Neural progenitor cell (in vitro differentiated cells): ENCODE measurements around the gene MIPEP. TPM values are rescaled to one million over a fixed set of nuclear protein-coding genes. Genes with fewer than 3 reads are reported as not detected.

Experiments used
- DNase-seq: peaks from one replicate; pipeline ENCODE4 v3.0.0-alpha.2; 2016; ENCODE audit warnings: low spot score
- H2AFZ ChIP-seq: fragments of 200-600 bp; sonication (generic); replicated peaks from 2 replicates; pipeline ENCODE4 v1.6.1; 2016; ENCODE audit warnings: antibody characterized with exemption
- H3F3A ChIP-seq: fragments of 200-600 bp; sonication (generic); 2 replicates; pipeline ENCODE4 v1.6.1; 2016; ENCODE audit warnings: antibody characterized with exemption, low read depth
- H3K27ac ChIP-seq: fragments of 200-600 bp; sonication (generic); 2 replicates; pipeline ENCODE4 v1.5.1; 2016; ENCODE audit warnings: mild to moderate bottlenecking
- H3K27me3 ChIP-seq: fragments of 200-600 bp; sonication (generic); 2 replicates; pipeline ENCODE4 v1.6.1; 2016; ENCODE audit warnings: mild to moderate bottlenecking, moderate library complexity
- H3K36me3 ChIP-seq: fragments of 200-600 bp; sonication (generic); 2 replicates; pipeline ENCODE4 v1.5.1; 2016
- H3K4me1 ChIP-seq: fragments of 200-600 bp; sonication (generic); 2 replicates; pipeline ENCODE4 v1.6.1; 2016; ENCODE audit warnings: mixed run types
- H3K4me2 ChIP-seq: fragments of 200-600 bp; sonication (generic); 2 replicates; pipeline ENCODE4 v1.6.1; 2016
- H3K4me3 ChIP-seq: fragments of 200-600 bp; sonication (generic); 2 replicates; pipeline ENCODE4 v1.5.1; 2016
- H3K79me2 ChIP-seq: fragments of 200-600 bp; sonication (generic); 2 replicates; pipeline ENCODE4 v1.6.1; 2016; ENCODE audit warnings: low read depth
- H3K9ac ChIP-seq: fragments of 200-600 bp; sonication (generic); 2 replicates; pipeline ENCODE4 v1.6.1; 2016
- H3K9me3 ChIP-seq: fragments of 200-600 bp; sonication (generic); 2 replicates; pipeline ENCODE4 v1.5.1; 2016; ENCODE audit warnings: low read depth
- H4K20me1 ChIP-seq: fragments of 200-600 bp; sonication (generic); 2 replicates; pipeline ENCODE4 v1.6.1; 2016; ENCODE audit warnings: low read depth
- H3K27ac Mint-ChIP-seq: 3 replicates; pipeline ENCODE4 v1.8.0; 2021; ENCODE audit warnings: mixed read lengths
- H3K27me3 Mint-ChIP-seq: 2 replicates; pipeline ENCODE4 v1.8.0; 2022; ENCODE audit warnings: low read depth, mild to moderate bottlenecking, inconsistent platforms, moderate library complexity, mixed read lengths; ENCODE audit not compliant: insufficient read depth
- H3K36me3 Mint-ChIP-seq: 3 replicates; pipeline ENCODE4 v1.8.0; 2021; ENCODE audit warnings: mixed read lengths
- H3K4me1 Mint-ChIP-seq: 3 replicates; pipeline ENCODE4 v1.8.0; 2021; ENCODE audit warnings: mixed read lengths
- H3K4me3 Mint-ChIP-seq: 3 replicates; pipeline ENCODE4 v1.8.0; 2021; ENCODE audit warnings: mild to moderate bottlenecking, moderate library complexity, mixed read lengths
- H3K9me3 Mint-ChIP-seq: 3 replicates; pipeline ENCODE4 v1.8.0; 2020; ENCODE audit warnings: mixed read lengths
- CTCF ChIP-seq: fragments of 200-600 bp; sonication (generic); IDR thresholded peaks from 2 replicates; pipeline ENCODE4 v1.5.1; 2017; ENCODE audit warnings: antibody characterized with exemption, mild to moderate bottlenecking
- EZH2 ChIP-seq: fragments of 200-600 bp; sonication (generic); IDR thresholded peaks from 2 replicates; pipeline ENCODE4 v1.6.1; 2017; ENCODE audit warnings: antibody characterized with exemption, mild to moderate bottlenecking, moderate library complexity
- EZH2phosphoT487 ChIP-seq: fragments of 200-600 bp; sonication (generic); IDR thresholded peaks from 2 replicates; pipeline ENCODE4 v1.6.1; 2017; ENCODE audit warnings: antibody characterized with exemption
- total RNA-seq: library from RNA; depleted of rRNA; stranded (reverse); fragments of >200 nt; gene quantifications from 2 replicates; pipeline ENCODE4 v1.2.3, GENCODE V29; 2015; ENCODE audit warnings: low replicate concordance

The MIPEP gene
- total RNA-seq, 1 donor from 2014 or later, result 22.8 TPM

- Histone ChIP-seq H3K79me2 (no peaks in the 10 kb centered on the region), H3K36me3 (no peaks in the 10 kb centered on the region), H3K27me3 (no peaks in the 10 kb centered on the region), H3F3A (no peaks in the 10 kb centered on the region), H4K20me1 (no peaks in the 10 kb centered on the region), H2AFZ (no peak overlapping the region), H3K9me3 (no peaks in the 10 kb centered on the region), H3K27ac (no peak overlapping the region), H3K4me2 (no peak overlapping the region), H3K9ac (no peak overlapping the region), H3K4me1 (no peaks in the 10 kb centered on the region), H3K4me3 (no peak overlapping the region)
- Mint-ChIP-seq H3K36me3 (no peaks in the 10 kb centered on the region), H3K9me3 (peaks cover 23% of the 10 kb centered on the region), H3K27ac (no peak overlapping the region), H3K27me3 (peaks cover 15% of the 10 kb centered on the region), H3K4me3 (no peak overlapping the region), H3K4me1 (peaks cover 12% of the 10 kb centered on the region)
- DNase-seq, result no peak
- TF ChIP-seq CTCF, result no peak
- no peak for TF ChIP-seq EZH2phosphoT487
- TF ChIP-seq EZH2, result no peak
These were observed 173.4 kb downstream of the MIPEP start for GRCh38 chr13:23715762-23716235.

- Histone ChIP-seq H2AFZ (no peak overlapping the region), H3K27ac (no peak overlapping the region), H4K20me1 (no peaks in the 10 kb centered on the region), H3F3A (no peaks in the 10 kb centered on the region), H3K9me3 (no peaks in the 10 kb centered on the region), H3K79me2 (no peaks in the 10 kb centered on the region), H3K36me3 (no peaks in the 10 kb centered on the region), H3K9ac (no peak overlapping the region), H3K4me3 (no peak overlapping the region), H3K4me2 (no peak overlapping the region), H3K27me3 (no peaks in the 10 kb centered on the region), H3K4me1 (no peaks in the 10 kb centered on the region)
- TF ChIP-seq EZH2phosphoT487, result no peak
- TF ChIP-seq CTCF, result no peak
- no peak for TF ChIP-seq EZH2
- DNase-seq, result no peak
- no peaks in the 10 kb centered on the region for H3K36me3 Mint-ChIP-seq
- H3K4me1 Mint-ChIP-seq, result peaks cover 12% of the 10 kb centered on the region
- no peak overlapping the region for H3K27ac Mint-ChIP-seq
- H3K4me3 Mint-ChIP-seq, result no peak overlapping the region
- H3K9me3 Mint-ChIP-seq, result peaks cover 23% of the 10 kb centered on the region
- peaks cover 15% of the 10 kb centered on the region for H3K27me3 Mint-ChIP-seq
These were observed 174.0 kb downstream of the MIPEP start for GRCh38 chr13:23715092-23715761.

- Histone ChIP-seq H3K9me3 (no peaks in the 10 kb centered on the region), H3K4me2 (no peak overlapping the region), H3K27me3 (no peaks in the 10 kb centered on the region), H3K36me3 (no peaks in the 10 kb centered on the region), H3F3A (peaks cover 5% of the 10 kb centered on the region), H3K79me2 (no peaks in the 10 kb centered on the region), H3K27ac (no peak overlapping the region), H2AFZ (no peak overlapping the region), H4K20me1 (no peaks in the 10 kb centered on the region), H3K4me3 (no peak overlapping the region), H3K4me1 (no peaks in the 10 kb centered on the region), H3K9ac (no peak overlapping the region)
- TF ChIP-seq EZH2 (no peak), EZH2phosphoT487 (no peak), CTCF (no peak)
- Mint-ChIP-seq H3K27me3 (peaks cover 15% of the 10 kb centered on the region), H3K36me3 (no peaks in the 10 kb centered on the region), H3K9me3 (peaks cover 23% of the 10 kb centered on the region), H3K4me3 (no peak overlapping the region), H3K4me1 (peaks cover 12% of the 10 kb centered on the region), H3K27ac (no peak overlapping the region)
- DNase-seq, result no peak
These were observed 174.5 kb downstream of the MIPEP start for GRCh38 chr13:23714672-23715071.
